GM23248 (cell line): ENCODE data around the gene UBL4A.

Experiments
- EZH2 ChIP-seq: fragments of 200-600 bp; sonication (generic); IDR thresholded peaks from 2 replicates; pipeline ENCODE4 v1.6.1; 2018; ENCODE audit warnings: antibody characterized with exemption, mild to moderate bottlenecking; ENCODE audit not compliant: insufficient read depth, poor library complexity, severe bottlenecking
- EZH2phosphoT487 ChIP-seq: fragments of 200-600 bp; sonication (generic); IDR thresholded peaks from 2 replicates; pipeline ENCODE4 v1.6.1; 2018; ENCODE audit warnings: antibody characterized with exemption, moderate library complexity, mild to moderate bottlenecking, low read depth; ENCODE audit not compliant: insufficient read depth

DNA sequence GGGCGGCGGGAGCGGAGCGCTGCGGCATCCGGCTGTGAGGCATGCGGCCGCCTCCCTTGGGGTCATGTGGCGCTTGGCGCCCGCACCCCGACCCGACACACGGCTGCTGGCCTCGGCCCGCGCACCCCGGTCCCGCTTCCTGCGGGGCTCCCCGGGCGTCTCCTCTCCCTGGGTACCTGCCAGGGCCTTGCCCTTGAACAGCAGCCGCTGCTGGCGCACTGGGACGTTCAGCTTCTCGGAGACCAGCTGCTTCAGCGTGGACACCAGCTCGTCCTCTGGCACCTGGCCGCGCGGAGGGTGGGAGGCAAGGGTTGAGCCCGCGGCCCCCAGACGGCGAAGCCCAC, 391 bp downstream of the UBL4A start:
- TF ChIP-seq EZH2 (no peak), EZH2phosphoT487 (no peak)
